ENCODE measurements around the gene SPRED1.
A peak's percentile ranks its signal among the peaks of the same experiment; 100 is the strongest.
"Not testable (repeated sequence)": the region's sequence is repeated elsewhere in the genome, so short reads cannot be mapped to it uniquely, and the experiment has no call there.

SPRED1 gene

GRCh38 chr15:38254051-38254883, 1.6 kb downstream of the SPRED1 start:
- Mint-ChIP-seq H3K4me1 (peaks cover 22% of the 10 kb centered on the region), H3K9me3 (no peaks in the 10 kb centered on the region), H3K4me3 (peak overlapping the region; percentile 90), H3K27me3 (no peaks in the 10 kb centered on the region), H3K36me3 (no peaks in the 10 kb centered on the region), H3K27ac (peak overlapping the region; percentile 76)
- DNase-seq (ENCODE audit: low spot score in 2 of 2) (peak; percentile 22 to 49), ATAC-seq (ENCODE audit: low read depth) (peak; percentile 86)

- DNase-seq (ENCODE audit: low spot score in 2 of 2) (no peak), ATAC-seq (ENCODE audit: low read depth) (no peak)
- no peaks in the 10 kb centered on the region for H3K9me3 Mint-ChIP-seq
- H3K36me3 Mint-ChIP-seq = no peaks in the 10 kb centered on the region
- peaks cover 22% of the 10 kb centered on the region for H3K4me1 Mint-ChIP-seq
- H3K27ac Mint-ChIP-seq = no peak overlapping the region
- no peaks in the 10 kb centered on the region for H3K27me3 Mint-ChIP-seq
- no peak overlapping the region for H3K4me3 Mint-ChIP-seq
Measured at GRCh38 chr15:38255690-38256089, 3.1 kb downstream of the SPRED1 start.

- DNase-seq (ENCODE audit: low spot score in 2 of 2) = no peak
- H3K4me1 Mint-ChIP-seq = peaks cover 14% of the 10 kb centered on the region
Measured at GRCh38 chr15:38257676-38258075, 5.0 kb downstream of the SPRED1 start.

GRCh38 chr15:38259134-38259533, 6.5 kb downstream of the SPRED1 start:
- Mint-ChIP-seq H3K36me3 (no peaks in the 10 kb centered on the region), H3K27me3 (no peaks in the 10 kb centered on the region), H3K27ac (no peak overlapping the region), H3K4me1 (peaks cover 4% of the 10 kb centered on the region), H3K4me3 (no peak overlapping the region), H3K9me3 (no peaks in the 10 kb centered on the region)
- ATAC-seq (ENCODE audit: low read depth) = no peak
- DNase-seq (ENCODE audit: low spot score in 2 of 2) = no peak

More at GRCh38 chr15:38257676-38258075, 5.0 kb downstream of the SPRED1 start:
- ATAC-seq (ENCODE audit: low read depth) = no peak
- Mint-ChIP-seq H3K27me3 (no peaks in the 10 kb centered on the region), H3K9me3 (no peaks in the 10 kb centered on the region), H3K4me3 (no peak overlapping the region), H3K36me3 (no peaks in the 10 kb centered on the region), H3K27ac (no peak overlapping the region)

- Mint-ChIP-seq H3K36me3 (no peaks in the 10 kb centered on the region), H3K4me1 (no peaks in the 10 kb centered on the region), H3K4me3 (no peak overlapping the region), H3K9me3 (no peaks in the 10 kb centered on the region), H3K27ac (no peak overlapping the region), H3K27me3 (no peaks in the 10 kb centered on the region)
- no peak for ATAC-seq (ENCODE audit: low read depth)
- no peak for DNase-seq (ENCODE audit: low spot score in 2 of 2)
Measured at GRCh38 chr15:38260077-38260476, 7.4 kb downstream of the SPRED1 start.

GRCh38 chr15:38263251-38263650, 10.6 kb downstream of the SPRED1 start:
- ATAC-seq (ENCODE audit: low read depth) = no peak
- H3K9me3 Mint-ChIP-seq = no peaks in the 10 kb centered on the region
- H3K36me3 Mint-ChIP-seq = no peaks in the 10 kb centered on the region

DNA sequence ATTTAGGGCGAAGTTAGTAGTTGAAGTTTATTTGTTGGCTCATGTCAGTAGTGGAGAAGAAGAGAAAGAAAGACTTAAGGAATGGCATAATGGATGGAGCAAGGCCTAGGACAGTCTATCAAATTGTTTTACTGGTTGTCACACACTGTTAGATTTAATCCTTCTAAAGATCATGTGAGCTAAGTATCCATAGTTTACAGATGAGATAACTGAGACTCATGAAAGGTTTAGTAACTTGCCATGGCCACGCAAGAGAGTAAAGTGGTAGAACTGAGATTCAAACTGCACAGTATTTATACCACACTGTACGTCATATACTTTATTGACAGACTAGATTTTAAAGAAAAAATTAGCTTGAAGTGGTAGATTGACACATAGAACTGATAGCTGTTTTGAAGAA, 11.4 kb downstream of the SPRED1 start:
- no peak for DNase-seq (ENCODE audit: low spot score in 2 of 2)
- Mint-ChIP-seq H3K4me1 (no peaks in the 10 kb centered on the region), H3K27ac (no peak overlapping the region)

More at GRCh38 chr15:38263251-38263650, 10.6 kb downstream of the SPRED1 start:
- no peak overlapping the region for H3K4me3 Mint-ChIP-seq
- H3K27ac Mint-ChIP-seq = no peak overlapping the region
- H3K27me3 Mint-ChIP-seq = no peaks in the 10 kb centered on the region
- no peaks in the 10 kb centered on the region for H3K4me1 Mint-ChIP-seq
- no peak for DNase-seq (ENCODE audit: low spot score in 2 of 2)

GRCh38 chr15:38266247-38266986, 13.8 kb downstream of the SPRED1 start:
- no peak overlapping the region for H3K4me3 Mint-ChIP-seq
- DNase-seq (ENCODE audit: low spot score in 2 of 2) = no peak
- H3K36me3 Mint-ChIP-seq = no peaks in the 10 kb centered on the region
- no peaks in the 10 kb centered on the region for H3K27me3 Mint-ChIP-seq
- no peak overlapping the region for H3K27ac Mint-ChIP-seq
- no peaks in the 10 kb centered on the region for H3K9me3 Mint-ChIP-seq
- ATAC-seq (ENCODE audit: low read depth) = no peak
- no peaks in the 10 kb centered on the region for H3K4me1 Mint-ChIP-seq

More for the DNA sequence above, 11.4 kb downstream of the SPRED1 start:
- H3K36me3 Mint-ChIP-seq = no peaks in the 10 kb centered on the region
- H3K4me3 Mint-ChIP-seq = no peak overlapping the region
- H3K9me3 Mint-ChIP-seq = no peaks in the 10 kb centered on the region
- no peaks in the 10 kb centered on the region for H3K27me3 Mint-ChIP-seq
- ATAC-seq (ENCODE audit: low read depth) = no peak

DNA sequence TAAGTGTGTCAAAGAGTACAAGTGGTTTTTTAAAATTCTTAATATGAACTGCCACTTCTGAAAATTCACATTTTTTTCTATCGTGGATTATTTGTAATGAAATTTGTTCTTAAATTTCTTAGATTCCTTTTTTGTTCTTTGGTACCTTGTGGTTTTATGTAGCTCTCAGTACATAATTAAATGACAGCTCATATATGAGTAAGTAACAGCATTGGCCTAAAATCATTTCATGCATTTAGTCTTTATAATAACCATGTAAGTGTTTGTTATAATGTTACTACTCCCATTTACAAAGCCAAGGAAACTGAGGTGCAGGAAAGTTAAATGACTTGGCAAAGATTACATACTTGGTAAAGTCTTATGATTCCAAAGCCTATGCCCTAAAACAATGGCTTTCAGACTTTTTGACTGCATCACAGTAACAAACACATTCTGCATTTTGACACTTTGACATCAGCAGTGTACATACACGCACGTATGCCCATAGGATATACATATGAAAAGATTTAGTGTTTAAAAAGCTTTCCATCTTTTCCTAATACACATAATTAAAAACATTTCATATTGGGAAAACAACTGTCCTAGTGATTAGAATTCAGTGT, 14.9 kb downstream of the SPRED1 start:
- Mint-ChIP-seq H3K9me3 (no peaks in the 10 kb centered on the region), H3K27ac (no peak overlapping the region), H3K4me1 (no peaks in the 10 kb centered on the region), H3K4me3 (no peak overlapping the region), H3K36me3 (no peaks in the 10 kb centered on the region), H3K27me3 (no peaks in the 10 kb centered on the region)
- ATAC-seq (ENCODE audit: low read depth) (no peak), DNase-seq (ENCODE audit: low spot score in 2 of 2) (no peak)

DNA sequence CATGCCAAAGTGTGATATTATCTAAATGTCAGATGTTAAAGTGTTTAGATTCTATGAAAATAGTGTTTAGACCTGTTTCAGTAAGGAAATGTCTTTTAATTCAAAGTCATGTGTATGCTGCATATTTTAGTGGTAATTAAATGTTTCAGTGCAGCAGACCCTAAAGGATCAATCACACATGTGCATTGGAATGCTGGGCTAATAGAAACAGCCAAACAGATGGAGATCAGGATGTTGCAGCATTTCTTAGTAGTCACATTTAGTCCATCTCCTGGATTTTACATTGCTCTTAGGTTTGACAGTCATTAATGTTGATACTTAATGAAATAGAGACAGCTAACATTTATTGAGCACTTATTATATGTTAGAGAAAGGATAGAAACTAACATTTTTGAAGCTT, 18.5 kb downstream of the SPRED1 start:
- Mint-ChIP-seq H3K36me3 (no peaks in the 10 kb centered on the region), H3K27me3 (no peaks in the 10 kb centered on the region), H3K27ac (no peak overlapping the region), H3K4me1 (no peaks in the 10 kb centered on the region), H3K9me3 (no peaks in the 10 kb centered on the region), H3K4me3 (no peak overlapping the region)
- no peak for ATAC-seq (ENCODE audit: low read depth)
- DNase-seq (ENCODE audit: low spot score in 2 of 2) = no peak

GRCh38 chr15:38271895-38272294, 19.3 kb downstream of the SPRED1 start:
- Mint-ChIP-seq H3K27me3 (no peaks in the 10 kb centered on the region), H3K4me3 (no peak overlapping the region), H3K9me3 (no peaks in the 10 kb centered on the region), H3K4me1 (no peaks in the 10 kb centered on the region), H3K36me3 (no peaks in the 10 kb centered on the region), H3K27ac (no peak overlapping the region)
- ATAC-seq (ENCODE audit: low read depth) (no peak), DNase-seq (ENCODE audit: low spot score in 2 of 2) (no peak)

DNA sequence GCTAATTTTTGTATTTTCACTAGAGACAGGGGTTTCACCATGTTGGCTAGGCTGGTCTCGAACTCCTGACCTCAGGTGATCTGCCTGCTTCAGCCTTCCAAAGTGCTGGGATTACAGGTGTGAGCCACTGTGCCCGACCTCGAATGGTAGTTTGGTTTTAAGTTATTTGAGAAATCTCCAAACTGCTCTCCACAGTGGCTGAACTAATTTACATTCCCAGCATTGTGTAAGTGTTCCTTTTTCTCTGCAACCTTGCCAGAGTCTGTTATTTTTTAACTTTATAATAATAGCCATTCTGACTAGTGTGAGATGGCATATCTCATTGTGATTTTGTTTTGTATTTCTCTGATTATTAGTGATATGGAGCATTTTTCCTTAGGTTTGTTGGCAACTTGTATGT, 19.8 kb downstream of the SPRED1 start:
- not testable (repeated sequence) for H3K9me3 Mint-ChIP-seq, H3K4me1 Mint-ChIP-seq

GRCh38 chr15:38274135-38274534, 21.5 kb downstream of the SPRED1 start:
- Mint-ChIP-seq H3K36me3 (no peaks in the 10 kb centered on the region), H3K27ac (no peak overlapping the region), H3K4me3 (no peak overlapping the region), H3K4me1 (no peaks in the 10 kb centered on the region), H3K9me3 (peaks cover 2% of the 10 kb centered on the region), H3K27me3 (no peaks in the 10 kb centered on the region)
- ATAC-seq (ENCODE audit: low read depth) = no peak
- no peak for DNase-seq (ENCODE audit: low spot score in 2 of 2)

More for the DNA sequence above, 19.8 kb downstream of the SPRED1 start:
- ATAC-seq (ENCODE audit: low read depth); H3K36me3 Mint-ChIP-seq; H3K27me3 Mint-ChIP-seq; DNase-seq (ENCODE audit: low spot score in 2 of 2); H3K27ac Mint-ChIP-seq; H3K4me3 Mint-ChIP-seq: not testable (repeated sequence)

GRCh38 chr15:38275959-38276358, 23.3 kb downstream of the SPRED1 start:
- H3K27ac Mint-ChIP-seq = no peak overlapping the region
- ATAC-seq (ENCODE audit: low read depth) (no peak), DNase-seq (ENCODE audit: low spot score in 2 of 2) (no peak)
- no peaks in the 10 kb centered on the region for H3K27me3 Mint-ChIP-seq
- peaks cover 2% of the 10 kb centered on the region for H3K9me3 Mint-ChIP-seq
- H3K36me3 Mint-ChIP-seq = no peaks in the 10 kb centered on the region
- no peak overlapping the region for H3K4me3 Mint-ChIP-seq
- H3K4me1 Mint-ChIP-seq = no peaks in the 10 kb centered on the region

Data from memory B cell (primary cell).